ENCODE measurements around the gene PUM1. TPM values are rescaled to one million over a fixed set of nuclear protein-coding genes. Genes with fewer than 3 reads are reported as not detected.

Gene PUM1
- total RNA-seq, 1 experiment from 2014 or later, result 109 TPM

- no peak overlapping the region for H3K4me3 ChIP-seq (ENCODE audit: low read depth in 2 of 2, low read length in 2 of 2)
- no peak for TF ChIP-seq POLR2AphosphoS5 (IDR thresholded peaks at IDR 0.05; ENCODE audit: low read depth, low read length)
- no peak for TF ChIP-seq REST (IDR thresholded peaks at IDR 0.05; ENCODE audit: insufficient read depth in 1 of 2, low read depth in 2 of 2, low read length in 1 of 2)
- TF ChIP-seq CTCF (IDR thresholded peaks at IDR 0.05), result no peak
- TF ChIP-seq SIN3A (IDR thresholded peaks at IDR 0.05; ENCODE audit: borderline replicate concordance, insufficient read depth, low read depth, low read length), result no peak
- ATAC-seq (no peak), DNase-seq (ENCODE audit: low read depth, low spot score) (no peak)
- ChIA-PET POLR2A (no interaction called here), CTCF (interaction anchor here (0.6 kb wide), 1 partner anchor 22 kb away, joined by 3 read pairs; no protein-coding TSS in a partner anchor)
- intact Hi-C loops (cut with micrococcal nuclease; ENCODE audit: unreplicated experiment) (no loop called here), in situ Hi-C loops (cut with HindIII; ENCODE audit: low pct_unique_long_range_greater_than_20kb, low sequenced_read_pairs) (no loop called here)
- no peaks in the 10 kb centered on the region for H3K27me3 ChIP-seq (ENCODE audit: control insufficient read depth, insufficient read depth, low read length)
- no peak overlapping the region for H3K27ac ChIP-seq (ENCODE audit: low read length)
- no TSS peak for BruUV-seq (replicated peaks)
- H3K4me1 ChIP-seq (ENCODE audit: control insufficient read depth, insufficient read depth, low read length), result peaks cover 6% of the 10 kb centered on the region
- H3K9me3 ChIP-seq (ENCODE audit: control insufficient read depth, insufficient read depth, low read depth, low read length), result no peaks in the 10 kb centered on the region
- no peaks in the 10 kb centered on the region for H3K36me3 ChIP-seq (ENCODE audit: control insufficient read depth, insufficient read depth, low read length)
Measured at GRCh38 chr1:30888975-30889374, 176.5 kb downstream of the PUM1 start.

- Histone ChIP-seq H3K36me3 (ENCODE audit: control insufficient read depth, insufficient read depth, low read length) (no peaks in the 10 kb centered on the region), H3K9me3 (ENCODE audit: control insufficient read depth, insufficient read depth, low read depth, low read length) (no peaks in the 10 kb centered on the region), H3K4me1 (ENCODE audit: control insufficient read depth, insufficient read depth, low read length) (peaks cover 6% of the 10 kb centered on the region), H3K27ac (ENCODE audit: low read length) (peak overlapping the region; percentile 48; the same call in 1 of the 2 replicates), H3K4me3 (ENCODE audit: low read depth in 2 of 2, low read length in 2 of 2) (no peak overlapping the region), H3K27me3 (ENCODE audit: control insufficient read depth, insufficient read depth, low read length) (no peaks in the 10 kb centered on the region)
- no peak for TF ChIP-seq TCF7L2 (IDR thresholded peaks at IDR 0.05; ENCODE audit: low read depth, low read length)
- TF ChIP-seq CTCF (IDR thresholded peaks at IDR 0.05), result no peak
- no peak for TF ChIP-seq POLR2AphosphoS5 (IDR thresholded peaks at IDR 0.05; ENCODE audit: low read depth, low read length)
- no peak for TF ChIP-seq SIN3A (IDR thresholded peaks at IDR 0.05; ENCODE audit: borderline replicate concordance, insufficient read depth, low read depth, low read length)
- TF ChIP-seq REST (IDR thresholded peaks at IDR 0.05; ENCODE audit: insufficient read depth in 1 of 2, low read depth in 2 of 2, low read length in 1 of 2), result no peak
- intact Hi-C loops (cut with micrococcal nuclease; ENCODE audit: unreplicated experiment), result no loop called here
- ChIA-PET POLR2A (interaction anchor here (0.6 kb wide), 1 partner anchor 1222 kb away, joined by 5 read pairs; no protein-coding TSS in a partner anchor), CTCF (interaction anchor here (0.6 kb wide), 2 partner anchors 22 to 927 kb away, joined by 3 to 4 read pairs; partner anchors contain the start of gene SPOCD1)
- DNase-seq (ENCODE audit: low read depth, low spot score) (no peak), ATAC-seq (peak; percentile 61)
- no TSS peak for BruUV-seq (replicated peaks)
- in situ Hi-C loops (cut with HindIII; ENCODE audit: low pct_unique_long_range_greater_than_20kb, low sequenced_read_pairs), result no loop called here
Measured at GRCh38 chr1:30888391-30888790, 177.1 kb downstream of the PUM1 start.

All from Panc1 (cell line).